ENCODE results near the gene KRTAP4-3. TPM values are rescaled to one million over a fixed set of nuclear protein-coding genes. Genes with fewer than 3 reads are reported as not detected.
"Not testable (repeated sequence)": the region's sequence is repeated elsewhere in the genome, so short reads cannot be mapped to it uniquely, and the experiment has no call there.

Gene KRTAP4-3
- not detected for total RNA-seq

DNA sequence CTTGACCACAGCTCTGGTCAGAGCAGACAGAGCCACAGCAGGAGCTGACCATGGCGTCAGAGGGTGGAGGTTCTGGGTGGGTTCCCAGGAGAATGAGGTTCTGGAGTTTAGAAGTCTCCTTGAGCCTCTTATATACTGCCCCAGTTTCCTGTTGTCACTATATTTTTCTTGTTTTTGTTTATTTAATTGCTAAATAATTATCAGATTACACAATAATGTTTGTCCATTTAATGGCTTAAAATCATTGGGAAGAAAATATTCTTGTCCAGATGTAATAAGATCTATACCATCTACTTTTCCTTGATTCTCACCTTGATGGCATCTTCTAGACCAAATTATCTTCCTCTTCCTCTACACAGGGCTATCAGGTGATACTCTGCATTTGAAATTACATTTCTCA is at the start of gene KRTAP4-3:
Gene KRTAP4-3 (minus strand): TSS at position 101 of the 400 bp plus-strand sequence. CDS start 49 bp downstream, at position 52.
- H3K27ac Mint-ChIP-seq = no peak within 1 kb of the TSS
- no peaks in the 10 kb centered on the region for H3K4me1 Mint-ChIP-seq (ENCODE audit: low read depth in 2 of 2)
- DNase-seq (ENCODE audit: low spot score) (no peak), ATAC-seq (no peak)
- no peak within 1 kb of the TSS for H3K4me3 Mint-ChIP-seq
- H3K27me3 Mint-ChIP-seq = peaks cover 13 to 14% of the 10 kb centered on the region in 2 donors
- H3K9me3 Mint-ChIP-seq = no peaks in the 10 kb centered on the region
- H3K36me3 Mint-ChIP-seq = no peaks in the 10 kb centered on the region

GRCh38 chr17:41215681-41216080 is 47.7 kb upstream of the KRTAP4-3 start:
- ATAC-seq (no peak), DNase-seq (ENCODE audit: low spot score) (no peak)
- Mint-ChIP-seq H3K4me3 (no peak overlapping the region), H3K4me1 (ENCODE audit: low read depth in 2 of 2) (no peaks in the 10 kb centered on the region), H3K36me3 (no peaks in the 10 kb centered on the region), H3K9me3 (no peaks in the 10 kb centered on the region), H3K27me3 (peaks cover 27 to 36% of the 10 kb centered on the region in 2 donors), H3K27ac (no peak overlapping the region)

DNA sequence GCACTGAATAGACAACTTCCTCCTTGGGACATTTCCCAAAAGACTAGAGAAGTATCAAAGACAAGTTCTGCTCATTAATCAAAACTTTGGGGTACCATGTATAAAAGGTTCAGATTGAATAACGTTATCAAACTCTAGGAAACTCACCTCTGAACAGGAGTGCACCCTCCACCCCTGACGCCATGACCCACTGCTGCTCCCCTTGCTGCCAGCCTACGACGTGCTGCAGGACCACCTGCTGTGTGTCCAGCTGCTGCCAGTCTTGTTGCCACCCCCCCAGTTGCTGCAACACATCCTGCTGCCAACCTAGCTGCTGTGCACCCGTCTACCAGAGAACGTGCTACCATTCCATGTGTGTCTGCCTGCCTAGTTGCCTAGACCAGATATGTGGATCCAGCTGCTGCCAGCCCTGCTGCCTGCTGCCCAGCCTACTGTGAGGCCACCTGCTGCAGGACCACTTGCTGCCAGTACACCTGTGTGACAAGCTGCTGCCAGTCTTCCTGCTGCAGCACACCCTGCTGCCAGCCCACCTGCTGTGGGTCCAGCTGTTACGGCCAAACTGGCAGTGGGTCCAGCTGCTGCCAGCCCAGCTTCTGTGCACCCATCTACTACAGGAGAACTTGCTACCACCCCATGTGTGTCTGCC is 44.6 kb upstream of the KRTAP4-3 start:
- Mint-ChIP-seq H3K4me3 (no peak overlapping the region), H3K9me3 (no peaks in the 10 kb centered on the region), H3K36me3 (no peaks in the 10 kb centered on the region), H3K27me3 (peaks cover 26 to 39% of the 10 kb centered on the region in 2 donors), H3K27ac (no peak overlapping the region), H3K4me1 (ENCODE audit: low read depth in 2 of 2) (no peaks in the 10 kb centered on the region)
- no peak for DNase-seq (ENCODE audit: low spot score)
- ATAC-seq = no peak

DNA sequence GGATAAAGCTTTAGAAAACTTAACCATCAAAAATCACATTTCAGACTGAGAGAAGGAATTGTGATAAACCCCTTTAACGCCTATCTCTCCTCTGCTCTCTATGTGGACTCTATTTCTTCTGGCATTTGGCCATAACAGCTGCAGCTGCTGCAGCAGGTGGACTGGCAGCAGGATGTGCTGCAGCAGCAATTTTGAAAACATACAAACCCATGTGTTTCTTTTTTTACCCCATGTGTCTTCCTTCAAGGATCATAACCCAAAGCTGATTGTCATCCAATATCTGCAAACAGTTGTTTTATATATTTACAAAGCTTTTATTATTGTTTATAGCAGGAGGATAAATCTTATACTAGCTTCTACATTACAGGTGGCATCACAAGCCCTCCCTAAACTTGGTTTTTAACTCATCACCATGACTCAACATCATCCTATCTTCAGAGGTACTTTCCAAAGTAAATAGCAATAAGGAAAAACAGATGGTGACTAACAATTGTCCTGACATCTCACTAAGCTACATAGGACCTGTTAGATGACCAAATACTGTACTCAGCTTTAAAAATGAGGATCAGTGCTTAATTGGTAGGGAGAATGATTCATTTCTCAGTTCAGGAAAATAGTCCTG is 43.9 kb upstream of the KRTAP4-3 start:
- Mint-ChIP-seq H3K4me3 (no peak overlapping the region), H3K9me3 (no peaks in the 10 kb centered on the region), H3K36me3 (no peaks in the 10 kb centered on the region), H3K27ac (no peak overlapping the region), H3K27me3 (peaks cover 21 to 34% of the 10 kb centered on the region in 2 donors), H3K4me1 (ENCODE audit: low read depth in 2 of 2) (no peaks in the 10 kb centered on the region)
- DNase-seq (ENCODE audit: low spot score) = no peak
- no peak for ATAC-seq

- no peaks in the 10 kb centered on the region for H3K36me3 Mint-ChIP-seq
- H3K27ac Mint-ChIP-seq = no peak overlapping the region
- no peak overlapping the region for H3K4me3 Mint-ChIP-seq
- ATAC-seq (no peak), DNase-seq (ENCODE audit: low spot score) (no peak)
- H3K4me1 Mint-ChIP-seq (ENCODE audit: low read depth in 2 of 2) = no peaks in the 10 kb centered on the region
- no peaks in the 10 kb centered on the region for H3K9me3 Mint-ChIP-seq
- H3K27me3 Mint-ChIP-seq = peaks cover 10 to 19% of the 10 kb centered on the region in 2 donors
These were observed 31.5 kb upstream of the KRTAP4-3 start for GRCh38 chr17:41199421-41200078.

- H3K27me3 Mint-ChIP-seq = peaks cover 20 to 29% of the 10 kb centered on the region in 2 donors
- H3K36me3 Mint-ChIP-seq = no peaks in the 10 kb centered on the region
- no peak overlapping the region for H3K4me3 Mint-ChIP-seq
- H3K4me1 Mint-ChIP-seq (ENCODE audit: low read depth in 2 of 2) = no peaks in the 10 kb centered on the region
- no peak for ATAC-seq
- H3K27ac Mint-ChIP-seq = no peak overlapping the region
- DNase-seq (ENCODE audit: low spot score) = no peak
- no peaks in the 10 kb centered on the region for H3K9me3 Mint-ChIP-seq
These were observed 28.0 kb upstream of the KRTAP4-3 start for GRCh38 chr17:41196068-41196467.

DNA sequence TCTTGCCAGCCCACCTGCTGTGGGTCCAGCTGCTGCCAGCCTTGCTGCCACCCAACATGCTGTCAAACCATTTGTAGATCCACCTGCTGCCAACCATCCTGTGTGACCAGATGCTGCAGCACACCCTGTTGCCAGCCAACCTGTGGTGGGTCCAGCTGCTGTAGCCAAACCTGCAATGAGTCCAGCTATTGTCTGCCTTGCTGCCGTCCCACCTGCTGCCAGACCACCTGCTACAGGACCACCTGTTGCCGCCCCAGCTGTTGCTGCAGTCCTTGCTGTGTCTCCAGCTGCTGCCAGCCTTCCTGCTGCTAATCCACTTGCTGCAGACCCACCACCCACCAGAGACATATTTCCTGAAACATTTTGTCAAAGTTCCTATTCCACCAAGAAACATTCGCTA is 22.3 kb upstream of the KRTAP4-3 start:
- H3K36me3 Mint-ChIP-seq = no peaks in the 10 kb centered on the region
- H3K4me3 Mint-ChIP-seq = no peak overlapping the region
- no peaks in the 10 kb centered on the region for H3K4me1 Mint-ChIP-seq (ENCODE audit: low read depth in 2 of 2)
- H3K9me3 Mint-ChIP-seq = no peaks in the 10 kb centered on the region
- no peak for DNase-seq (ENCODE audit: low spot score)
- no peak overlapping the region for H3K27ac Mint-ChIP-seq
- H3K27me3 Mint-ChIP-seq = peaks cover 21 to 27% of the 10 kb centered on the region in 2 donors
- peak in 1 of 2 donors; percentile 27 for ATAC-seq

GRCh38 chr17:41189837-41190318 is 21.9 kb upstream of the KRTAP4-3 start, which contains the start of gene KRTAP9-1:
TSS of gene KRTAP9-1 (plus strand) at chr17:41189887. CDS start at chr17:41189887, 0 bp downstream.
- not testable (repeated sequence) for H3K27ac Mint-ChIP-seq; H3K4me1 Mint-ChIP-seq (ENCODE audit: low read depth in 2 of 2); DNase-seq (ENCODE audit: low spot score); H3K9me3 Mint-ChIP-seq; H3K36me3 Mint-ChIP-seq; H3K4me3 Mint-ChIP-seq
- ATAC-seq = peak in 1 of 2 donors; percentile 24
- peaks cover 21 to 29% of the 10 kb centered on the region in 2 donors for H3K27me3 Mint-ChIP-seq

DNA sequence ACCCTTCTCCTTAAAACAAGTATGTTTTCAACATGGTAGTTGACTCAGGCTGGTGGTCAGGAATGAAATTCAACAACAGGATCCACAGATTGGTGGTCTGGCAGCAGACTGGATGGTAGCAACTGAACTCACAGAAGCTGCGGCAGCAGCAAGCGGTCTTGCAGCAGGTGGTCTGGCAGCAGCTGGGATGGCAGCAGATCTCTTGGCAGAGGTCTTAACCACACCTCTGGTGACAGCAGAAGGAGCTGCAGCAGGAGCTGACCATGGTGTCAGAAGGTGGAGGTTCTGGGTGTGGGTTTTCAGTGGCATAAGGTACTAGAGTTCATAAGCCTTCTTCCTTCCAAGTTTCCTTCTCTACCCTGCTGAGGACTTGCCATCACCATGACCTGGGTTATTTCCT is 18.9 kb upstream of the KRTAP4-3 start:
- H3K36me3 Mint-ChIP-seq = no peaks in the 10 kb centered on the region
- DNase-seq (ENCODE audit: low spot score) = no peak

DNA sequence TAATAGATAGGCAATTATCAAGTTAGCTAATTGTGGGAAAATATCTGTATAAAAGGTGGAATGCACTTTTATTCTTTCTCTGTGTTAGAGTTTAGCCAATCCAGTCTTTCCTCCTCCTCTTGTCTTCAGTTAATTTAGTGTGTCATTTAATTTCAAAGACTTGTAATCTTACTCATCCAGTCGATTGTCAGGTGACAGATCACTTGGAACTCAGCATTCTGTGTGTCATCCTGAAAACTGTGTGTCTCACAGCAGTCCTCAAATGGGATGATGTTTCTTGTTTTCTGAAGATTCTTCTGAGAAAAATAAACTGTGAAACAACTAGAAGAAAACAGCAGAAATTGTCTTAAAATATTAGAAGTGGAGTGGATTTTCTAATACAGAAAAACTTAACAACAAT is 17.0 kb upstream of the KRTAP4-3 start:
- no peak overlapping the region for H3K27ac Mint-ChIP-seq
- no peak for ATAC-seq

More for the DNA sequence above, 18.9 kb upstream of the KRTAP4-3 start:
- Mint-ChIP-seq H3K4me1 (ENCODE audit: low read depth in 2 of 2) (no peaks in the 10 kb centered on the region), H3K27ac (no peak overlapping the region), H3K9me3 (no peaks in the 10 kb centered on the region), H3K4me3 (no peak overlapping the region), H3K27me3 (peaks cover 34 to 40% of the 10 kb centered on the region in 2 donors)
- ATAC-seq = no peak

DNA sequence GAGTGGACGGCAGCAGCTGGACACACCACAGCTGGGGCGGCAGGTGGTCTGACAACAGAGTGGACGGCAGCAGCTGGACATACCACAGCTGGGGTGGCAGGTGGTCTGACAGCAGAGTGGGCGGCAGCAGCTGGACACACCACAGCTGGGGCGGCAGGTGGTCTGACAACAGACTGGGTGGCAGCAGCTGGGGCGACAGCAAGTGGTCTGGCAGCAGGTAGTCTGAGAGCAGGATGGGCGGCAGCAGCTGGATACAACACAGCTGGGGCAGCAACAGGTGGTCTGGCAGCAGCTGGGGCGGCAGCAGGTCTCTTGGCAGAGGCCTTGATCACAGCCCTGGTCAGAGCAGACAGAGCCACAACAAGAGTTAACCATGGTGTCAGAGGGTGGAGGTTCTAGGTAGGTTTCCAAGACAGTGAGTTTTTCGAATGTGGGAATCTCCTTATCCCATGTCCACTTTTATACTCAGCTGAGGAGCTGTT is 16.5 kb upstream of the KRTAP4-3 start, which contains the start of gene KRTAP4-1:
Gene KRTAP4-1 (minus strand): TSS at position 432 of the 482 bp plus-strand sequence. CDS start 57 bp downstream, at position 375.
- DNase-seq (ENCODE audit: low spot score) (no peak), ATAC-seq (no peak)
- Mint-ChIP-seq H3K36me3 (no peaks in the 10 kb centered on the region), H3K27ac (no peak within 1 kb of the TSS), H3K9me3 (no peaks in the 10 kb centered on the region), H3K4me1 (ENCODE audit: low read depth in 2 of 2) (no peaks in the 10 kb centered on the region), H3K27me3 (peaks cover 24 to 30% of the 10 kb centered on the region in 2 donors), H3K4me3 (no peak within 1 kb of the TSS)

More for the DNA sequence above, 17.0 kb upstream of the KRTAP4-3 start:
- no peak for DNase-seq (ENCODE audit: low spot score)
- Mint-ChIP-seq H3K36me3 (no peaks in the 10 kb centered on the region), H3K4me3 (no peak overlapping the region), H3K27me3 (peaks cover 24 to 30% of the 10 kb centered on the region in 2 donors), H3K9me3 (no peaks in the 10 kb centered on the region), H3K4me1 (ENCODE audit: low read depth in 2 of 2) (no peaks in the 10 kb centered on the region)

DNA sequence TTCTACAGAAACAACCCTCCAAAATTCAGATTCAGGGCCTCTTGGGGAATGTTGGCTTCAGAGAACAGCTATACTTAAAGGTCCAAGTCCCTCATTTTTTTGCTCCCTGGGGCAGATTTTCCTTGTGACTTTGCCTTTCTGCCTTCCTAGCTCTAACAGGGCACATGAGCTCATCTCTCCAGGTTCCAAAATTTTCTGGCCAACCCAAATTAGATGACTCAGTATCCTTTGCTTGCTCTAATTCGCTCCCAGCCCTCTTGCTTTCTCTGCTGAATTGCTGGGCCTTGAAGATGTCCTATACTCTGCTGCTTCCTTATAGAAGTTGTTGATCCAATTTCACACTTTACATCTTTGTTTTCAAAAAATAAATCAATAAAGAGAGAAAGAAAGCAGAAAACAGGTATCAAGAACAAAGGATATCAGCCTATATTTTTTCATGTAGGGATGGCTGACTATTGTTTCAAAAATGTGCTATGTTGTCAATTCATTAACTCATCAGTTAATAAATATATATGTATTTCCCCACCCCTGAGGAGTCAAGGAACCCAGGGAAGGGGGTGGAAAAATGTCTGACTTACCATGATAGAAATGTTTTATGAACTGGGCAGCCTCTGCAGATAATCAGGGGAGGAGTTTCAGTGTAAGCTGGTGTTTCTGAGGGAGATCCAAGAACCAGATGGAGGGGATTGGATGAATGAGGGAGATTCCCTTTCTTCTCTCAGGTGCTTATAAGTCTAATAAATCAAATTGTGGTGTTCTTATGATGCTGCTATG is 11.0 kb upstream of the KRTAP4-3 start:
- no peaks in the 10 kb centered on the region for H3K9me3 Mint-ChIP-seq
- DNase-seq (ENCODE audit: low spot score) (no peak), ATAC-seq (no peak)
- H3K4me3 Mint-ChIP-seq = no peak overlapping the region
- no peak overlapping the region for H3K27ac Mint-ChIP-seq
- no peaks in the 10 kb centered on the region for H3K4me1 Mint-ChIP-seq (ENCODE audit: low read depth in 2 of 2)
- peaks cover 13 to 31% of the 10 kb centered on the region in 2 donors for H3K27me3 Mint-ChIP-seq
- no peaks in the 10 kb centered on the region for H3K36me3 Mint-ChIP-seq

- H3K9me3 Mint-ChIP-seq = no peaks in the 10 kb centered on the region
- no peak overlapping the region for H3K4me3 Mint-ChIP-seq
- no peak overlapping the region for H3K27ac Mint-ChIP-seq
- DNase-seq (ENCODE audit: low spot score) (no peak), ATAC-seq (no peak)
- H3K4me1 Mint-ChIP-seq (ENCODE audit: low read depth in 2 of 2) = no peaks in the 10 kb centered on the region
- no peaks in the 10 kb centered on the region for H3K36me3 Mint-ChIP-seq
- peaks cover 9 to 29% of the 10 kb centered on the region in 2 donors for H3K27me3 Mint-ChIP-seq
These were observed 10.3 kb upstream of the KRTAP4-3 start for GRCh38 chr17:41178341-41178740.
